Measurements from ENCODE around the gene ATPAF2.
A peak's percentile ranks its signal among the peaks of the same experiment; 100 is the strongest.

The ATPAF2 gene

DNA sequence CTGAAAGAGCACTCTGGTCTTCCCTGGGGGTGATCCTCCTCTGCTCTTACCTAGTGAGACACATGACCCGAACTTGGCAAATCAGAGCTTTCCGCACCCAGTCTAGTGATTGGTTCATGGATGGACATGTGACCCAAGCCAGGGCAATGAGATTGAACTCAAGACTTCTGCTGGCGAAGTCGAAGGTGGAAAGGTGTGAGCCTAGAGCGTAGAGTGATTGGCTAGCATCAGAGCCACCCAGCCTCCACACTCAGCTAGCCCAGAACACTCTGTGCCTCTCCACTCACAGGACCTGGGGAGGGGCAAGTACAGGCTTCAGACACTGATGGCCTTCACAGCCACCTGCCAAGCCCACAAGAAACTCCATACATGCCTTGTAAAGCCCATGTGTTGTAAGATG, 17.6 kb downstream of the ATPAF2 start:
- 91% methylated on average over 4 of the region's 5 CpGs for WGBS (ENCODE audit: insufficient coverage)
- DNase-seq, result no peak
- Histone ChIP-seq H3K4me3 (ENCODE audit: control insufficient read depth in 1 of 7, extremely low read depth in 1 of 7, insufficient read depth in 4 of 7, low read depth in 2 of 7, low read length in 6 of 7) (no peak overlapping the region), H3K4me1 (ENCODE audit: control extremely low read depth in 1 of 4, control insufficient read depth in 4 of 4, insufficient read depth in 4 of 4, low read length in 3 of 4) (no peaks in the 10 kb centered on the region), H3K36me3 (ENCODE audit: control insufficient read depth in 4 of 4, insufficient read depth in 4 of 4, low read length in 3 of 4) (peaks cover 8 to 64% (median 48%) of the 10 kb centered on the region in 4 experiments), H3K27ac (ENCODE audit: insufficient read depth in 1 of 2, low read depth in 1 of 2, low read length in 2 of 2, poor library complexity in 1 of 2, severe bottlenecking in 2 of 2) (no peak overlapping the region), H3K27me3 (replicated peaks in 2 of 5; ENCODE audit: control insufficient read depth in 4 of 5, insufficient read depth in 5 of 5, low read length in 4 of 5) (no peaks in the 10 kb centered on the region), H3K9me3 (ENCODE audit: control extremely low read depth in 1 of 5, control insufficient read depth in 4 of 5, insufficient read depth in 2 of 5, low read depth in 1 of 5, low read length in 4 of 5) (no peaks in the 10 kb centered on the region)
- ChIA-PET POLR2A (no interaction called here), CTCF (interaction anchor here (0.8 to 2.3 kb wide), 3 partner anchors 8 to 131 kb away, joined by 3 to 6 read pairs (median 3); no protein-coding TSS in a partner anchor)

DNA sequence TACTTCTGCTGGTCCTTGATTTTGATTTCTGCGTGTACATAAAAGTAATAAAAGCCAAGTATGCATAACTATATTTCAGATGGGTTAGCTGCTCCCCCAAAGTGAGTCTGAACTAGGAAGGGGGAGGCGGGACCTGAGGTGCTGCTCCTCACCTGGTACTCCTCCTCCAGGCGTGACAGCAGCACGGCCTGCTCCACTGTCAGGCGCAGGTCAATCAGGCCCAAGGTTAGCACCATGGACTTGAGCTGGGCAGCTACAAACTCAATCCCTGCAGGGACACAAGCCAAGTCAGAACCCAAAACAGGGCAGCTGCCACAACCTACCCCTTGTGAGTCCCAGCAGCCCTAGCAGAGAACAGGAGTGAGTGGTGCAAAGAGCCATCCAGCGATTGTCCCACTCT, 18.0 kb downstream of the ATPAF2 start:
- ChIA-PET POLR2A (no interaction called here), CTCF (interaction anchor here (1.5 to 2.3 kb wide), 2 partner anchors 8 to 23 kb away, joined by 3 to 6 read pairs; no protein-coding TSS in a partner anchor)
- no peaks in the 10 kb centered on the region for H3K4me1 ChIP-seq (ENCODE audit: control extremely low read depth in 1 of 4, control insufficient read depth in 4 of 4, insufficient read depth in 4 of 4, low read length in 3 of 4)
- no peak overlapping the region for H3K4me3 ChIP-seq (ENCODE audit: control insufficient read depth in 1 of 7, extremely low read depth in 1 of 7, insufficient read depth in 4 of 7, low read depth in 2 of 7, low read length in 6 of 7)
- H3K27me3 ChIP-seq (replicated peaks in 2 of 5; ENCODE audit: control insufficient read depth in 4 of 5, insufficient read depth in 5 of 5, low read length in 4 of 5), result no peaks in the 10 kb centered on the region
- WGBS (ENCODE audit: insufficient coverage), result 100% methylated on average over 5 of the region's 6 CpGs
- H3K9me3 ChIP-seq (ENCODE audit: control extremely low read depth in 1 of 5, control insufficient read depth in 4 of 5, insufficient read depth in 2 of 5, low read depth in 1 of 5, low read length in 4 of 5), result no peaks in the 10 kb centered on the region
- H3K36me3 ChIP-seq (ENCODE audit: control insufficient read depth in 4 of 4, insufficient read depth in 4 of 4, low read length in 3 of 4), result peaks cover 8 to 64% (median 47%) of the 10 kb centered on the region in 4 experiments
- no peak for DNase-seq
- no peak overlapping the region for H3K27ac ChIP-seq (ENCODE audit: insufficient read depth in 1 of 2, low read depth in 1 of 2, low read length in 2 of 2, poor library complexity in 1 of 2, severe bottlenecking in 2 of 2)

DNA sequence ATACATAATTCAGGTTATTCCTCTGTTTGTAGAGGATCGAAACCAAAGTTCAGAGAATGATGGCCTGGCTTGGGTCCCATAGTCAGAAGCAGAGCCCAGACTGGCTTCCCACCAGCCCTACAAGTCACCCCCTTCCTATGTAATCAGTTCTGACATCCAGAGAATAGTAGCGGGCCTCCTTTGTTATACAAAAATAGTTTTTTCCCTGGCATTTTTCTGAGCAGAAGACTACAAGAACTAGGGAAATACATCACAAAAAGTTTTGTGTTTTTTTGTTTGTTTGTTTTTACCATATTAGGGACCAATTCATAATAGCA, 19.2 kb downstream of the ATPAF2 start:
- no peaks in the 10 kb centered on the region for H3K9me3 ChIP-seq (ENCODE audit: control extremely low read depth in 1 of 5, control insufficient read depth in 4 of 5, insufficient read depth in 2 of 5, low read depth in 1 of 5, low read length in 4 of 5)
- DNase-seq, result no peak
- H3K27ac ChIP-seq (ENCODE audit: insufficient read depth in 1 of 2, low read depth in 1 of 2, low read length in 2 of 2, poor library complexity in 1 of 2, severe bottlenecking in 2 of 2), result no peak overlapping the region
- 100% methylated on average over 2 of the region's 2 CpGs for WGBS (ENCODE audit: insufficient coverage)
- ChIA-PET POLR2A (no interaction called here), CTCF (interaction anchor here (0.5 to 2.3 kb wide), 2 partner anchors 9 to 1477 kb away, joined by 4 to 6 read pairs; no protein-coding TSS in a partner anchor)
- H3K36me3 ChIP-seq (ENCODE audit: control insufficient read depth in 4 of 4, insufficient read depth in 4 of 4, low read length in 3 of 4), result peaks cover 11 to 62% (median 46%) of the 10 kb centered on the region in 4 experiments
- H3K4me3 ChIP-seq (ENCODE audit: control insufficient read depth in 1 of 7, extremely low read depth in 1 of 7, insufficient read depth in 4 of 7, low read depth in 2 of 7, low read length in 6 of 7), result no peak overlapping the region
- no peaks in the 10 kb centered on the region for H3K27me3 ChIP-seq (replicated peaks in 2 of 5; ENCODE audit: control insufficient read depth in 4 of 5, insufficient read depth in 5 of 5, low read length in 4 of 5)
- no peaks in the 10 kb centered on the region for H3K4me1 ChIP-seq (ENCODE audit: control extremely low read depth in 1 of 4, control insufficient read depth in 4 of 4, insufficient read depth in 4 of 4, low read length in 3 of 4)

DNA sequence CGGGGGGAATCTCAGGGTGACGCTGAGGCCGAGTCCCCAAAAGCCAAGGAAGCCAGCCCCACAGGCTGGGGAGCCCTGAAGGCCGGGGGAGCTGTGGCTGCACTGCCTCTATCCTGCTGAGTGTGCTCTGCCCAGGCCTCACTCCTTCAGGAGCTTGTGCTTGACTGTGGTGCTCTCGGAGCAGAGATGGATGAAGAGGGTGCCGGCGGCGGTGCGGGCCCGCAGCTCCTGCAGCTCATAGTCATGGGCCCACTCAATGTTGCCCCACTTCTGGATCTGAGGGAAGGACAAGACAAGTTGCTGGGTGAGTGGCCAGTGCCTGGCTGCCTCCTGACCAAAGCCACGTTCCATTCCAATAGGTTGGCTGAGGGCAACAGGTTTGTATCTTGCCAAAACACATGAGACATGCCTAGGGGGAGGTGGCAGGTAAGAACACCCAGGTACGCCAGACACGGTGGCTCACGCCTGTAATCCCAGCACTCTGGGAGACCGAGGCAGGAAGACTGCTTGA, 20.5 kb downstream of the ATPAF2 start:
- H3K4me3 ChIP-seq (ENCODE audit: control insufficient read depth in 1 of 7, extremely low read depth in 1 of 7, insufficient read depth in 4 of 7, low read depth in 2 of 7, low read length in 6 of 7), result no peak overlapping the region
- ChIA-PET POLR2A (no interaction called here), CTCF (no interaction called here)
- H3K9me3 ChIP-seq (ENCODE audit: control extremely low read depth in 1 of 5, control insufficient read depth in 4 of 5, insufficient read depth in 2 of 5, low read depth in 1 of 5, low read length in 4 of 5), result no peaks in the 10 kb centered on the region
- H3K4me1 ChIP-seq (ENCODE audit: control extremely low read depth in 1 of 4, control insufficient read depth in 4 of 4, insufficient read depth in 4 of 4, low read length in 3 of 4), result no peaks in the 10 kb centered on the region
- H3K36me3 ChIP-seq (ENCODE audit: control insufficient read depth in 4 of 4, insufficient read depth in 4 of 4, low read length in 3 of 4), result peaks cover 11 to 57% (median 40%) of the 10 kb centered on the region in 4 experiments
- H3K27me3 ChIP-seq (replicated peaks in 2 of 5; ENCODE audit: control insufficient read depth in 4 of 5, insufficient read depth in 5 of 5, low read length in 4 of 5), result no peaks in the 10 kb centered on the region
- H3K27ac ChIP-seq (ENCODE audit: insufficient read depth in 1 of 2, low read depth in 1 of 2, low read length in 2 of 2, poor library complexity in 1 of 2, severe bottlenecking in 2 of 2), result no peak overlapping the region
- DNase-seq, result no peak
- 90% methylated on average over 8 of the region's 15 CpGs for WGBS (ENCODE audit: insufficient coverage)

DNA sequence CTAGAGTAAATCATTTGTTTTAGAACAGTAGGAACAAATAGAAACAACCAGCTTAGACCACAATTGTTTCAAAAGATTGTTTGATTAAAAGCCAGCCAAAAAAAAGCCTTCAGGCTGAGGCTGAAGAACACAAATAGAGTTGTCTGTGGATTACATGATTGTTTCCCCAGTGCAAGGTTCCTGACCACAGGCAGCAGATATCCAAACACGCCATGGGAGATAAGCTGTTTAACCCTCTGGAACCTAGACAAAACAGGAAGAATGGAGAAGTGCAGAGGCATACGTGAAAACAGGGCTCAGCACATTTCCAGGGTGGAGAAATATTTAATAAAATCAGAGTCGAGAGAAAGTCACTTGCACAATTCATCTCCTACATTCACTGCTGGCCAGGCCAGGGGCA, 21.0 kb downstream of the ATPAF2 start:
- peak in 2 of 3 donors; percentile 31 to 50 for DNase-seq
- Histone ChIP-seq H3K9me3 (ENCODE audit: control extremely low read depth in 1 of 5, control insufficient read depth in 4 of 5, insufficient read depth in 2 of 5, low read depth in 1 of 5, low read length in 4 of 5) (no peaks in the 10 kb centered on the region), H3K27ac (ENCODE audit: insufficient read depth in 1 of 2, low read depth in 1 of 2, low read length in 2 of 2, poor library complexity in 1 of 2, severe bottlenecking in 2 of 2) (no peak overlapping the region), H3K36me3 (ENCODE audit: control insufficient read depth in 4 of 4, insufficient read depth in 4 of 4, low read length in 3 of 4) (peaks cover 11 to 57% (median 42%) of the 10 kb centered on the region in 4 experiments), H3K4me1 (ENCODE audit: control extremely low read depth in 1 of 4, control insufficient read depth in 4 of 4, insufficient read depth in 4 of 4, low read length in 3 of 4) (no peaks in the 10 kb centered on the region), H3K27me3 (replicated peaks in 2 of 5; ENCODE audit: control insufficient read depth in 4 of 5, insufficient read depth in 5 of 5, low read length in 4 of 5) (no peaks in the 10 kb centered on the region), H3K4me3 (ENCODE audit: control insufficient read depth in 1 of 7, extremely low read depth in 1 of 7, insufficient read depth in 4 of 7, low read depth in 2 of 7, low read length in 6 of 7) (no peak overlapping the region)
- ChIA-PET CTCF (no interaction called here), POLR2A (no interaction called here)
- 69% methylated on average over 3 of the region's 3 CpGs for WGBS (ENCODE audit: insufficient coverage)

DNA sequence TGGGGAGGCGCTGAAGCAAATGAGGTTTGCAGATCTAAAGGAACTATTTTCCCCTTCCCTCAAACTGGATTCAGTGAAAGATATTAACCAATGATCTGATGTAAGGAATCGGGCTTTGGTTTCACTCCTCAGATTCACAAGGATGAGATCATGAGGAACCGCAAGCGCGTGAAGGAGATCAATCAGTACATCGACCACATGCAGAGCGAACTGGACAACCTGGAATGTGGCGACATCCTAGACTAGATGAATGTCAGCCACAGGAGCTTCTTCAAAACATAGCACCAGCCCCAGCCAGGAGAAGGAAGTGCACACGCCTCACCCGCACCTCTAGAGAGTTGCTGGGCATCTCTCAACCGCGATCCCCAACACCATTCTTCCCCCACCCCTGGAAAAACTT, 22.5 kb downstream of the ATPAF2 start:
- Histone ChIP-seq H3K27me3 (replicated peaks in 2 of 5; ENCODE audit: control insufficient read depth in 4 of 5, insufficient read depth in 5 of 5, low read length in 4 of 5) (no peaks in the 10 kb centered on the region), H3K27ac (ENCODE audit: insufficient read depth in 1 of 2, low read depth in 1 of 2, low read length in 2 of 2, poor library complexity in 1 of 2, severe bottlenecking in 2 of 2) (no peak overlapping the region), H3K4me1 (ENCODE audit: control extremely low read depth in 1 of 4, control insufficient read depth in 4 of 4, insufficient read depth in 4 of 4, low read length in 3 of 4) (no peaks in the 10 kb centered on the region), H3K4me3 (ENCODE audit: control insufficient read depth in 1 of 7, extremely low read depth in 1 of 7, insufficient read depth in 4 of 7, low read depth in 2 of 7, low read length in 6 of 7) (no peak overlapping the region), H3K9me3 (ENCODE audit: control extremely low read depth in 1 of 5, control insufficient read depth in 4 of 5, insufficient read depth in 2 of 5, low read depth in 1 of 5, low read length in 4 of 5) (no peaks in the 10 kb centered on the region), H3K36me3 (ENCODE audit: control insufficient read depth in 4 of 4, insufficient read depth in 4 of 4, low read length in 3 of 4) (peaks cover 6 to 54% (median 38%) of the 10 kb centered on the region in 4 experiments)
- DNase-seq, result no peak
- ChIA-PET POLR2A (no interaction called here), CTCF (interaction anchor here (0.8 kb wide), 1 partner anchor 24 kb away, joined by 3 read pairs; no protein-coding TSS in a partner anchor)
- 96% methylated on average over 9 of the region's 12 CpGs for WGBS (ENCODE audit: insufficient coverage)

DNA sequence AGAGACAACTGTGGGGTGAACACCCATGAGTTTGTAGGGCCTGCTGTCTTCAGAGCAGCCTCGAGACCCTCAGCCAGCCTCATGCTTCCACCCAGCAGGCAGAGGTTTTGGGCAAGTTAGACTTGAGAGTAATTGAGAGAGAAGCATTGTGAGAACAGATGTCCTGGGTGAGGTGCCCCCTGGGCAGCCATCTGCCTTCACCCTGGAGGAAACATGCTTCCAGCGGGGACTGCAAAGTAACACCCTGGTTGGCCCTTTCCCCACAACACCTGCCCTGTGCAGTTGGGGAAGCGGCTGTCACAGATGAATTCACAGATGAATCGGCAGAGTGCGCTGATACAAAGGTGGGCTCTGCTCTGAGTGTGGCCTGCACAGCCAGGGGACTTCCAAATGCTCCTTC, 23.4 kb downstream of the ATPAF2 start:
- Histone ChIP-seq H3K4me1 (ENCODE audit: control extremely low read depth in 1 of 4, control insufficient read depth in 4 of 4, insufficient read depth in 4 of 4, low read length in 3 of 4) (no peaks in the 10 kb centered on the region), H3K36me3 (ENCODE audit: control insufficient read depth in 4 of 4, insufficient read depth in 4 of 4, low read length in 3 of 4) (peaks cover 3 to 50% (median 35%) of the 10 kb centered on the region in 4 experiments), H3K27me3 (replicated peaks in 2 of 5; ENCODE audit: control insufficient read depth in 4 of 5, insufficient read depth in 5 of 5, low read length in 4 of 5) (no peaks in the 10 kb centered on the region), H3K4me3 (ENCODE audit: control insufficient read depth in 1 of 7, extremely low read depth in 1 of 7, insufficient read depth in 4 of 7, low read depth in 2 of 7, low read length in 6 of 7) (no peak overlapping the region), H3K27ac (ENCODE audit: insufficient read depth in 1 of 2, low read depth in 1 of 2, low read length in 2 of 2, poor library complexity in 1 of 2, severe bottlenecking in 2 of 2) (no peak overlapping the region), H3K9me3 (ENCODE audit: control extremely low read depth in 1 of 5, control insufficient read depth in 4 of 5, insufficient read depth in 2 of 5, low read depth in 1 of 5, low read length in 4 of 5) (no peaks in the 10 kb centered on the region)
- WGBS (ENCODE audit: insufficient coverage), result 99% methylated on average over 5 of the region's 5 CpGs
- ChIA-PET CTCF (interaction anchor here (0.8 kb wide), 1 partner anchor 23 kb away, joined by 3 read pairs; no protein-coding TSS in a partner anchor), POLR2A (no interaction called here)
- DNase-seq, result no peak
